ENCODE measurements around the gene NCKAP5.

Gene NCKAP5

GRCh38 chr2:132773331-132773730, 794.9 kb downstream of the NCKAP5 start:
- no peak overlapping the region for H3K4me3 ChIP-seq (ENCODE audit: low read depth, low read length)
- TF ChIP-seq CTCF (IDR thresholded peaks at IDR 0.05; ENCODE audit: low read depth, low read length, missing control alignments): no peak
- no peaks in the 10 kb centered on the region for H3K36me3 ChIP-seq (replicated peaks)
- no peaks in the 10 kb centered on the region for H3K27me3 ChIP-seq (replicated peaks)
- H3K27ac ChIP-seq: no peak overlapping the region
- DNase-seq: no peak
- in situ Hi-C loops (cut with HindIII; ENCODE audit: low pct_ligation_motif_present, low sequenced_read_pairs): no loop called here

- no peak for DNase-seq
- no peaks in the 10 kb centered on the region for H3K27me3 ChIP-seq (replicated peaks)
- in situ Hi-C loops (cut with HindIII; ENCODE audit: low pct_ligation_motif_present, low sequenced_read_pairs): no loop called here
- no peaks in the 10 kb centered on the region for H3K36me3 ChIP-seq (replicated peaks)
- no peak overlapping the region for H3K27ac ChIP-seq
- no peak for TF ChIP-seq CTCF (IDR thresholded peaks at IDR 0.05; ENCODE audit: low read depth, low read length, missing control alignments)
- no peak overlapping the region for H3K4me3 ChIP-seq (ENCODE audit: low read depth, low read length)
These were observed 795.9 kb downstream of the NCKAP5 start for GRCh38 chr2:132772340-132772739.

DNA sequence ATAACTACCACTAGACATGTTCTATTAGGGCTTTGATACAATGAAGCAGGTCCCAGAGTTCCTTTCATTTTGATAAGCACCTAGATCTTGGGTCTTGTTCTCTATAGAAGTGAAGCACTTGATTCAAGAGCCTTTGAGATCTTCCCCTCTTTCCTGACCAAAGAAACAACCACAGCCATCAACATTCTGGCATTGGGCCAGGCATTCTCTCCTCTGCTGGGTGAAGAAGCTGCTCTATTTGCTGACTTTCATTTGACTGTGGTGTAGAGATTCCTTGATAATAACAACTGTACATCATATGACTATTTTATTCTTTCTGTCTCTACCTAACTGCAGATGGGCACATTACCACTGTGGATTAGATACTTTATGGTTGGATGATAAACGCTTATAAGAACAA, 801.7 kb downstream of the NCKAP5 start:
- Histone ChIP-seq H3K27me3 (replicated peaks) (no peaks in the 10 kb centered on the region), H3K4me3 (ENCODE audit: low read depth, low read length) (no peak overlapping the region), H3K36me3 (replicated peaks) (no peaks in the 10 kb centered on the region), H3K27ac (no peak overlapping the region)
- DNase-seq: no peak
- TF ChIP-seq CTCF (IDR thresholded peaks at IDR 0.05; ENCODE audit: low read depth, low read length, missing control alignments): no peak
- in situ Hi-C loops (cut with HindIII; ENCODE audit: low pct_ligation_motif_present, low sequenced_read_pairs): no loop called here

GRCh38 chr2:132761437-132761836, 806.8 kb downstream of the NCKAP5 start:
- Histone ChIP-seq H3K4me3 (ENCODE audit: low read depth, low read length) (no peak overlapping the region), H3K36me3 (replicated peaks) (no peaks in the 10 kb centered on the region), H3K27ac (no peak overlapping the region), H3K27me3 (replicated peaks) (no peaks in the 10 kb centered on the region)
- DNase-seq: no peak
- no peak for TF ChIP-seq CTCF (IDR thresholded peaks at IDR 0.05; ENCODE audit: low read depth, low read length, missing control alignments)
- in situ Hi-C loops (cut with HindIII; ENCODE audit: low pct_ligation_motif_present, low sequenced_read_pairs): no loop called here

DNA sequence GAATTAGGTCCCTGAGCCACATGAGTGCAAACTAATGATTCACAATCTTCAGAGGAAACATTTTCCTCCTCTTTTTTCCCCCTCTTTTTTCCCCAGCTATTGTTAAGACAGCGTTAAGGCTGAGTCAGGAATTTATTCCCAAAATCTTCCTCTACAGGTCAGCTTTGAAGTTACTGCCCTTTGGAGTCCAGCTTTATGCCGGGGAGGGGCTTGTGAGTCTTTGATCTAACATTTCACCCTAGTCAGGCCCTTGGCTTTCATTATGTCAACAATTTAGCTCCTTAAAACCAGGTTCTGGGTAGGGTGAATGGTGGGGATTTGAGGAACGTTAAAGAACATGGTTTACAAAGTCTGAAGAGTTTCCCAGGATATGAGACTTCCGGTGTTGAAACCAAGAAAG, 807.3 kb downstream of the NCKAP5 start:
- Histone ChIP-seq H3K4me3 (ENCODE audit: low read depth, low read length) (no peak overlapping the region), H3K27me3 (replicated peaks) (no peaks in the 10 kb centered on the region), H3K36me3 (replicated peaks) (no peaks in the 10 kb centered on the region), H3K27ac (no peak overlapping the region)
- in situ Hi-C loops (cut with HindIII; ENCODE audit: low pct_ligation_motif_present, low sequenced_read_pairs): no loop called here
- no peak for DNase-seq
- no peak for TF ChIP-seq CTCF (IDR thresholded peaks at IDR 0.05; ENCODE audit: low read depth, low read length, missing control alignments)

DNA sequence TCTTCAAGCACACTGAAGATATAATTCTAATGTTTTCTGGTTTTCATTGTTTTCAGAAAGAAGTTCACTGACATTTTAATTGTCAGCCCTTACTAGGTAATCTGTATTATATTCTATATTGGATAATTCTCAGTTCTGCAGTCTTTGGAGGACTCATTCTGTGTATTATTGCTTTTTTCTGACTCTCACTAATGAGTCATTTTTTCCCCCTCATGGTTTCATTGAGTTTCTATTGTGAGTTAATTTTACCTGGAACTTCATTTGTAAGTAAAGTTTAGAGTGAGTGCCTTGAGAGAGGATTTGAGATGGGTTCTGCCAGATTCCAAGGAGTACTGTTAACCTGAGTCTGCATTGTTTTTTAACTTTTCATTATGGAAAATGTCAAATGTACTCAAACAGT, 807.9 kb downstream of the NCKAP5 start:
- no peak for TF ChIP-seq CTCF (IDR thresholded peaks at IDR 0.05; ENCODE audit: low read depth, low read length, missing control alignments)
- Histone ChIP-seq H3K27ac (no peak overlapping the region), H3K36me3 (replicated peaks) (no peaks in the 10 kb centered on the region), H3K27me3 (replicated peaks) (no peaks in the 10 kb centered on the region), H3K4me3 (ENCODE audit: low read depth, low read length) (no peak overlapping the region)
- in situ Hi-C loops (cut with HindIII; ENCODE audit: low pct_ligation_motif_present, low sequenced_read_pairs): no loop called here
- no peak for DNase-seq

Measured in brain microvascular endothelial cell (primary cell).